Neural progenitor cell (in vitro differentiated cells): ENCODE results near the gene FAM168B. TPM values are rescaled to one million over a fixed set of nuclear protein-coding genes. Genes with fewer than 3 reads are reported as not detected.

ENCODE experiments used
- DNase-seq: peaks from one replicate; pipeline ENCODE4 v3.0.0-alpha.2; 2016; ENCODE audit warnings: low spot score
- H2AFZ ChIP-seq: fragments of 200-600 bp; sonication (generic); replicated peaks from 2 replicates; pipeline ENCODE4 v1.6.1; 2016; ENCODE audit warnings: antibody characterized with exemption
- H3F3A ChIP-seq: fragments of 200-600 bp; sonication (generic); 2 replicates; pipeline ENCODE4 v1.6.1; 2016; ENCODE audit warnings: antibody characterized with exemption, low read depth
- H3K27ac ChIP-seq: fragments of 200-600 bp; sonication (generic); 2 replicates; pipeline ENCODE4 v1.5.1; 2016; ENCODE audit warnings: mild to moderate bottlenecking
- H3K27me3 ChIP-seq: fragments of 200-600 bp; sonication (generic); 2 replicates; pipeline ENCODE4 v1.6.1; 2016; ENCODE audit warnings: mild to moderate bottlenecking, moderate library complexity
- H3K36me3 ChIP-seq: fragments of 200-600 bp; sonication (generic); 2 replicates; pipeline ENCODE4 v1.5.1; 2016
- H3K4me1 ChIP-seq: fragments of 200-600 bp; sonication (generic); 2 replicates; pipeline ENCODE4 v1.6.1; 2016; ENCODE audit warnings: mixed run types
- H3K4me2 ChIP-seq: fragments of 200-600 bp; sonication (generic); 2 replicates; pipeline ENCODE4 v1.6.1; 2016
- H3K4me3 ChIP-seq: fragments of 200-600 bp; sonication (generic); 2 replicates; pipeline ENCODE4 v1.5.1; 2016
- H3K79me2 ChIP-seq: fragments of 200-600 bp; sonication (generic); 2 replicates; pipeline ENCODE4 v1.6.1; 2016; ENCODE audit warnings: low read depth
- H3K9ac ChIP-seq: fragments of 200-600 bp; sonication (generic); 2 replicates; pipeline ENCODE4 v1.6.1; 2016
- H3K9me3 ChIP-seq: fragments of 200-600 bp; sonication (generic); 2 replicates; pipeline ENCODE4 v1.5.1; 2016; ENCODE audit warnings: low read depth
- H4K20me1 ChIP-seq: fragments of 200-600 bp; sonication (generic); 2 replicates; pipeline ENCODE4 v1.6.1; 2016; ENCODE audit warnings: low read depth
- H3K27ac Mint-ChIP-seq: 3 replicates; pipeline ENCODE4 v1.8.0; 2021; ENCODE audit warnings: mixed read lengths
- H3K27me3 Mint-ChIP-seq: 2 replicates; pipeline ENCODE4 v1.8.0; 2022; ENCODE audit warnings: low read depth, mild to moderate bottlenecking, inconsistent platforms, moderate library complexity, mixed read lengths; ENCODE audit not compliant: insufficient read depth
- H3K36me3 Mint-ChIP-seq: 3 replicates; pipeline ENCODE4 v1.8.0; 2021; ENCODE audit warnings: mixed read lengths
- H3K4me1 Mint-ChIP-seq: 3 replicates; pipeline ENCODE4 v1.8.0; 2021; ENCODE audit warnings: mixed read lengths
- H3K4me3 Mint-ChIP-seq: 3 replicates; pipeline ENCODE4 v1.8.0; 2021; ENCODE audit warnings: mild to moderate bottlenecking, moderate library complexity, mixed read lengths
- H3K9me3 Mint-ChIP-seq: 3 replicates; pipeline ENCODE4 v1.8.0; 2020; ENCODE audit warnings: mixed read lengths
- CTCF ChIP-seq: fragments of 200-600 bp; sonication (generic); IDR thresholded peaks from 2 replicates; pipeline ENCODE4 v1.5.1; 2017; ENCODE audit warnings: antibody characterized with exemption, mild to moderate bottlenecking
- EZH2 ChIP-seq: fragments of 200-600 bp; sonication (generic); IDR thresholded peaks from 2 replicates; pipeline ENCODE4 v1.6.1; 2017; ENCODE audit warnings: antibody characterized with exemption, mild to moderate bottlenecking, moderate library complexity
- EZH2phosphoT487 ChIP-seq: fragments of 200-600 bp; sonication (generic); IDR thresholded peaks from 2 replicates; pipeline ENCODE4 v1.6.1; 2017; ENCODE audit warnings: antibody characterized with exemption
- total RNA-seq: library from RNA; depleted of rRNA; stranded (reverse); fragments of >200 nt; gene quantifications from 2 replicates; pipeline ENCODE4 v1.2.3, GENCODE V29; 2015; ENCODE audit warnings: low replicate concordance

FAM168B gene
- total RNA-seq, 1 donor from 2014 or later, result 63.0 TPM

DNA sequence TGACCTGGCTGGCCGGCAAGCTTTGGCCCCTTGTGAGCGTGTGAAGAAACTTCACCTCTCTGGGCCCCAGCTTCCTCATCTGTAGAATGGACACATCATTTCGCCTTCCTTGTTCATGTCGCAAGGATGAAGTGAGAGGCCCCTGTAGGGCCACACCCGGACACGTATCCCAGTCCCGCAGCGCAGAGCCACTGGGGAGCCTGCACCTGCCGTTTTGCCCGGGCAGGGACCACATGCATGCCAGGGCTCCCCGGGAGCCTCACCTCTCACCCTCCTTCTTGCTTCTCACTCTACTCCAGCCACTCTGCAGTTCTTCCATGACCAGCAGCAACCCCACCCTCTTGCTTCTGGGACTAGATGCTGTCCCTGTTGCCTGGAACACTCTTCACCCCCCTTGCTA lies 77.5 kb downstream of the FAM168B start:
- H3K9ac ChIP-seq, result no peak overlapping the region
- H3K36me3 ChIP-seq, result no peaks in the 10 kb centered on the region
- no peaks in the 10 kb centered on the region for H3F3A ChIP-seq
- H3K4me1 Mint-ChIP-seq, result peaks cover 18% of the 10 kb centered on the region
- no peak overlapping the region for H3K27ac ChIP-seq
- H3K4me1 ChIP-seq, result peaks cover 7% of the 10 kb centered on the region
- H3K27me3 Mint-ChIP-seq, result peaks cover 2% of the 10 kb centered on the region
- no peak overlapping the region for H3K27ac Mint-ChIP-seq
- H2AFZ ChIP-seq, result no peak overlapping the region
- H3K36me3 Mint-ChIP-seq, result no peaks in the 10 kb centered on the region
- H3K9me3 Mint-ChIP-seq, result no peaks in the 10 kb centered on the region
- H3K27me3 ChIP-seq, result no peaks in the 10 kb centered on the region
- H3K4me3 ChIP-seq, result no peak overlapping the region
- H3K79me2 ChIP-seq, result no peaks in the 10 kb centered on the region
- H3K4me2 ChIP-seq, result no peak overlapping the region
- no peak for DNase-seq
- TF ChIP-seq EZH2phosphoT487, result no peak
- no peak for TF ChIP-seq CTCF
- TF ChIP-seq EZH2, result no peak
- no peak overlapping the region for H3K4me3 Mint-ChIP-seq
- H4K20me1 ChIP-seq, result no peaks in the 10 kb centered on the region
- H3K9me3 ChIP-seq, result no peaks in the 10 kb centered on the region

DNA sequence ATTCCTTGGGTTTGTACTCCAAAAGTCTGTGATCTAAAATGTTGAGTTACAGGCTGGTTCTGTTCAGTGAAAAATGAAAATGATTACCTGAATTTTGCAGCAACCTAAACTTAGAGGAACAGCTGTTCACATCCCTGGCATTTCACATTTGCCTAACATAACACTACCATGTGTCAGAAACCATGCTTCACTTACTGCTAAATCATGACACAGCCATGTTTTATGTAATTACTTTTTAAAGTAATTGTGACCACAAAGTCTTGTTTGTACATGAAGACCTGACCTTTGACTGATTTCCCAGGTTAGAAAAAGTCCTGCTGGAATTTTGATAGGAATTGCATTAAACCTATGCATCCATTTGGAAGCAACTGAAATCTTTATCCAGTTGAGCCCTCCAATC lies 79.1 kb downstream of the FAM168B start:
- Histone ChIP-seq H2AFZ (no peak overlapping the region), H3K4me2 (no peak overlapping the region), H3K9ac (no peak overlapping the region), H3K27ac (no peak overlapping the region), H3K36me3 (peaks cover 4% of the 10 kb centered on the region), H3K9me3 (no peaks in the 10 kb centered on the region), H3K79me2 (no peaks in the 10 kb centered on the region), H3K27me3 (no peaks in the 10 kb centered on the region), H3K4me3 (no peak overlapping the region), H3K4me1 (peaks cover 20% of the 10 kb centered on the region), H3F3A (peaks cover 13% of the 10 kb centered on the region), H4K20me1 (no peaks in the 10 kb centered on the region)
- H3K4me3 Mint-ChIP-seq, result no peak overlapping the region
- no peak for DNase-seq
- no peak overlapping the region for H3K27ac Mint-ChIP-seq
- peaks cover 5% of the 10 kb centered on the region for H3K27me3 Mint-ChIP-seq
- H3K9me3 Mint-ChIP-seq, result no peaks in the 10 kb centered on the region
- TF ChIP-seq CTCF, result no peak
- TF ChIP-seq EZH2, result no peak
- TF ChIP-seq EZH2phosphoT487, result no peak
- no peaks in the 10 kb centered on the region for H3K36me3 Mint-ChIP-seq
- H3K4me1 Mint-ChIP-seq, result peaks cover 18% of the 10 kb centered on the region

DNA sequence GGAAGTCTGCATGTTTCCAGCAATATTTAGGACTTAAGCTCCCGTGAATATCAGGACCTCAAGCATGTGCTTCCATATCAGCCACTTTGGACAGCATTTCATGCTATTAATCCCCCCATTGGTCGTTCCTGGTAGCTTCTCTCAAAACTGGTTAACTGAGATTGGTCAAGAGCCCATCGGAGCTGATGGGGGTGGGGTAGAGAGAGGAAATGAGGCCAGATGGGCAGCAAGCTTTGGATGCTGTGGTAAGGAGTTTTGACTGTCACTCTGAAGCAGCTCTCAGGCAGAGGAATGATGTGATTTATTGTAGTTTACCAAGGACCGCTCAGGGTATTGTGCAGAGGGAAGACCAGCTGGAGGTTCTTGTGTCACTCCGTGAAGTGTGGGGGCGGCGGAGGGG lies 81.8 kb downstream of the FAM168B start:
- DNase-seq, result no peak
- H3K27me3 ChIP-seq, result no peaks in the 10 kb centered on the region
- TF ChIP-seq EZH2phosphoT487 (no peak), EZH2 (no peak), CTCF (no peak)

More for the DNA sequence above, 81.8 kb downstream of the FAM168B start:
- peaks cover 15% of the 10 kb centered on the region for H3F3A ChIP-seq
- no peaks in the 10 kb centered on the region for H3K79me2 ChIP-seq
- Mint-ChIP-seq H3K27ac (no peak overlapping the region), H3K27me3 (peaks cover 7% of the 10 kb centered on the region), H3K4me3 (no peak overlapping the region), H3K9me3 (no peaks in the 10 kb centered on the region), H3K4me1 (peaks cover 8% of the 10 kb centered on the region), H3K36me3 (no peaks in the 10 kb centered on the region)
- H3K4me1 ChIP-seq, result peaks cover 20% of the 10 kb centered on the region
- no peak overlapping the region for H3K4me2 ChIP-seq
- no peak overlapping the region for H3K9ac ChIP-seq
- H3K4me3 ChIP-seq, result no peak overlapping the region
- H3K9me3 ChIP-seq, result no peaks in the 10 kb centered on the region
- H3K27ac ChIP-seq, result no peak overlapping the region
- no peak overlapping the region for H2AFZ ChIP-seq
- no peaks in the 10 kb centered on the region for H4K20me1 ChIP-seq
- H3K36me3 ChIP-seq, result peaks cover 4% of the 10 kb centered on the region
